NCI-H1930 (cell line): ENCODE results near the gene PRAMEF4.
"Not testable (repeated sequence)": the region's sequence is repeated elsewhere in the genome, so short reads cannot be mapped to it uniquely, and the experiment has no call there.

Experiments
- DNase-seq, 2 experiments: peaks; one replicate each; lab custom pipeline; 2025; lab: John Stamatoyannopoulos, UW

PRAMEF4 gene

DNA sequence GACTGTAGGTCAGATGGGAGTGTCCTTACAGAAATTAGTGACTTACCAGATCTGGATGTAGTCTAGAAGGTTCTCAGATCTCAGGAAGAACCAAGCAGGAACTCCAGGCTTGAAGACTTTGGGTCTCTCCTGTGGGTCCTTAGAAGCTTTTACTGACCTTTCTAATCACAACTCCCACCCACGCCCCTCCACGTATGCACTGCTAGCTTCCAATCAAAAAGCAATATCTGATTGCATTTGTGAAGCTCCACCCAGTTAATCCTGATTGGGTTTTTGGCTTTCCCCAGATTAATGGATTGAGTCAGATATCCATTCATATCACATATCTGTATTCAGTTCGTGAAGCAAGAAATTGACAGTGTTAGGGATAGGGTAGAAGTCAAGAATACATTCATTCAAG lies at the start of gene PRAMEF4:
Gene PRAMEF4, minus strand, starts transcription at position 101 of the 400 bp plus-strand sequence. CDS start 2,807 bp downstream, outside the sequence.
- not testable (repeated sequence) for DNase-seq

DNA sequence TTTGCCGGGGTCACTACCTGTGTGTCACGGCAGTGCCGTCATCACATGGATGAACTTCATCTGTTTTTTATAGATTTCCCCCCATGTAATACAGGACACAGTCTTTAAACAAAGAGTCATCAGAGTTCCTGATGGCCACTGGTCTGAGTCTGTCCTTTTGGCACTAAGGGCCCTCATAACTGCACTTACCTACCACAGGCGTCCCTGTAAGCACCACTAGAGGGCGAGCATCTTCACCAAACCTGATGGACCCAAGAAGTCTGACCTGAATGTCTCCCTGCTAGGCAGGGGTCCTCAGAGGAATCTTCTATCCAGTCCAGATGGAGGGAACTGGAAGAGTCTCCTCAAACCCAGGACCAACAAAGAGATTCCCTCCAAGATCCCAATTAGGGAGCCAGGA lies 38.4 kb upstream of the PRAMEF4 start:
- not testable (repeated sequence) for DNase-seq

DNA sequence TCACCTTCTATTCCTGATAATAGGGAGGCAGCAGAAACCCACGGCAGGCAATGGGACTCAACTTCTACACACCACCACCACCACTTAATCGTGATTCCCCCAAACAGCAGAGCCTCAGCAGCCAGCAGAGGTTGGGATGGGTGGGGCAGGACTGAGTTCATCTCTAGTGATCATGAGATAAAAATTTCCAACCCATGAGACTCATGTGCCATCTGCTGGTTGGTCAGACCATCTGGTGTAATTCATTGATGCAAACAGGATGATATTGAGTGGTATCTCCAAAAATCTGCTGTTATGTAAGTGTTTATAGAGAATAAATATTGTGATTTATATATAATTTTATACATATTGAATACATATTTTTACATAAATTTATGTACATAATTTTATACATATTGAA lies 35.7 kb upstream of the PRAMEF4 start:
- not testable (repeated sequence) for DNase-seq

DNA sequence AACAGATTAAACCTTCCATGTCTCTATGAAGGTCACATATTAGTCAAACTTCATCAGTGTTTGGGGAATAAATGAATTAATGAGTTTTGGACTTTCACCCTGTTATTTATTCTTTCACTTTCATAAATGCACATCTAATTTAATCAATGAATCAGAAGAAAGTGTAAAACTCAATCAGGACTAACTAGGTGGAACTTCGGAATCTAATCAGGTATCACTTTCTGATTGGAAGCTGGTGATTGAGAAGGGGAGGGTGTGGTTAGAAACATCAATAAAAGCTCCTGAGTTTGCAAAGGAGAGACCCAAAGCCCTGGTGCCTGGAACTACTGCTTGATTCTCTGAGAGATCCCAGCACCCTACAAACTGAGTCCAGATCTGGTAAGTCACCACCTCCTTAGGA lies 30.3 kb upstream of the PRAMEF4 start, which contains the start of gene PRAMEF7:
Gene PRAMEF7, plus strand, starts transcription at position 301 of the 400 bp plus-strand sequence. CDS start 1,083 bp downstream, outside the sequence.
- DNase-seq: not testable (repeated sequence)

DNA sequence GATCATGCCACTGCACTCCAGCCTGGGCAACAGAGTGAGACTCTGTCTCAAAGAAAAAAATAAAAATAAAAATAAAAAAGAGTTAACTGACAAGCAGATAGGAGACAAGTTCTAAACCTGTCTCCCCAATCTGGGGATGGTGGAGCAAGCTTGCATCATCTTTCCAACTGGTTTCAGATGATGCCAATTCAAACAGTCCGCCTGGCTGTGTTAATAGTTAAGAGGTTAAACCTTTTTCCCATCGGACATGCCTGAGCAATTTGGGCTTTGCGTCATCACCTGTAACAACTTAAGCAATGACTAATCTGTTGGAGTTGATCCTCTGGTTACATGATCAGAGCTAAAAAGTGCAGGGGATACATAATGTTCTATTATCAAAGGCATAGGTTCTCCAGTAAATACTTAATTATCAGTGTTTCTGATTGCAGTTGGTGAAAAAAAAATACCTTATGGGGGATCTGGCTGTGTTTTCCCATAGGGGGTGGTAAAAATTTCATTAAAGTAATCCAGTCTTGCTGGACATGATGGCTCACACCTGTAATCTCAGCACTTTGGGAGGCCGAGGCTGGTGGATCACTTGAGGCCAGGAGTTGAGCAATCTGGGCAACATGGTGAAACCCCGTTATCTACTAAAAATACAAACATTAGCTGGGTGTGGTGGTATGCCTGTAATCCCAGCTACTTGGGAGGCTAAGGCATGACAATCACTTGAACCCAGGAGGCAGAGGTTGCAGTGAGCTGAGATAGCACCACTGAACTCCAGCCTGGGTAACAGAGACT lies 18.0 kb upstream of the PRAMEF4 start:
- DNase-seq: not testable (repeated sequence)

DNA sequence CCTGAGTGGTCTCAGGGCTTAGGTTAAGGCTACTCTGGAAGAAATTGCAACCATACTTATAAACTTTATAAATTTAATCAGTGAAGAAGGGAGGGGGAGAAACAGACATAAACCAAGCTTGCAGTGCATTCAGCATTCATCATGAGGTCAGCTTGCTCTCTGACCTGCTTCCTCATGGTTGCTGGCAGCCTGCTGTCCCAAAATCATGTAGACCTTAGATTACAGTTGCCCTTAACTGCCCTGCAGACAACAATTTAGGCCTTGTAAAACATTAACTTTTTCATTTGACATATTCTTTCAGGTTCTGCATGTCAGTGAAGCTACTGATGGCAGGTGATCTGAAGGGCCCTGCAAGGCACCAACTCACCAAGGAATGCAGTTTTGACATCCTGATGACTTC lies 13.2 kb upstream of the PRAMEF4 start:
- DNase-seq: not testable (repeated sequence)

DNA sequence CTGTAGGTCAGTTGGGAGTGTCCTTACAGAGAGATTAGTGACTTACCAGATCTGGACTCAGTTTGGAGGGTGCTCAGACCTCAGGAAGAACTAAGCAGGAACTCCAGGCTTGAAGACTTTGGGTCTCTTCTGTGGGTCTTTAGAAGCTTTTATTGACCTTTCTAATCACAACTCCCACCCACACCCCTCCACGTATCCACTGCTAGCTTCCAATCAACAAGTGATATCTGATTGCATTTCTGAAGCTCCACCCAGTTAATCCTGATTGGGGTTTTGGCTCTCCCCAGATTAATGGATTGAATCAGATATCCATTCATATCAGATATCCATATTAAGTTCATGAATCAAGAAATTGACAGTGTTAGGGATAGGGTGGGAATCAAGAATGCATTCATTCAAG lies 12.2 kb upstream of the PRAMEF4 start, which contains the start of gene PRAMEF10:
Gene PRAMEF10, minus strand, starts transcription at position 101 of the 400 bp plus-strand sequence. CDS start 2,423 bp downstream, outside the sequence.
- not testable (repeated sequence) for DNase-seq

DNA sequence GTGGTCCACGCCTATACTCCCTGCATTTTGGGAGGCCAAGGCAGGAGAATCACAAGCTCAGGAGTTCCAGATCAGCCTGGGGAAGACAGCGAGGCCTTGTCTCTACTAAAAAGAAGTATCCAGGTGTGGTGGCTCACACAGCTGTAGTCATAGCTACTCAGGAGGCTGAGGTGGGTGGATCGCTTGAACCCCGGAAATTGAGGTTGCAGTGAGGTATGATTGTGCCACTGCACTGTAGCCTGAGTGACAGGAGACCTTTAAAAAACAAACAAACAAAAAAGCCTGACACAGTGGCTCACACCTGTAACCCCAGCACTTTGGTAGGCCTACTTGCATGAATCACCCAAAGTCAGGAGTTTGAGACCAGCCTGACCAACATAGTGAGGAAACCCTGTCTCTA lies 7.5 kb downstream of the PRAMEF4 start:
- not testable (repeated sequence) for DNase-seq

DNA sequence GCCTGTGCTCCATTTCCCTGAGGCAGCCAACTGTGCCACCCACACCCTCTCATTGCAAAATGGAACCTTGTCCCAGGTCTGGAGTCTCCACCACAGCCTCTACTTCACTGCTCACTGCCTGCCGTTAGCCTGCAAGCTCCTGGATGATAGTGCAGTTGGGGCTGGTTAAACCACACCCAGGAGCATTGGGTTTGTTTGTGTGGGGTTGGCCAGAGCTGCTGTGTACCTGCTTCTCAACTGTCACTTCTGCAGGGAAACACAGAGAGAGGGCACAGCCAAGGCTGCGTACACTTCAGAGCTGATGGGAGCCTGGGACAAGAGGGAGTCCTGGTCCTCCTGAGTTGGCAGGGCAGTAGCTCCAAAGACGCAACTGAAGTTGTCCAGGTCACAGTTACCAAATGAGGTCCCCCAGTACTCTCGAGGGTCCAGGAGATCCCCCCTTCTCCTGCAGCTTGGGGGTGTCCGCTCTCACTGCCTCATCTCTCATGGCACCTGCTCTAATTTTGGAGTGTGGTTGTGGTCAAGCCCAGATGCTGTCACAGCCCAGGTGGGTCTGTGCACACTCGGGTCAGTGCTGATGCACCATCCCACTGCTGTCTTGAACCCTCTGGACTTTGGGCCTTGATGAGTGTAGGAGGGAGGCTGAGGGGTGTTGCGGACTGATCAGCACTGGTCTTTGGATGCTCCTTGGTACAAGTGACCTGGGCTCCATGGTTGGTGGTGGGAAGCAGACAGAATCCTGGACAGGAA lies 22.7 kb downstream of the PRAMEF4 start:
- not testable (repeated sequence) for DNase-seq

DNA sequence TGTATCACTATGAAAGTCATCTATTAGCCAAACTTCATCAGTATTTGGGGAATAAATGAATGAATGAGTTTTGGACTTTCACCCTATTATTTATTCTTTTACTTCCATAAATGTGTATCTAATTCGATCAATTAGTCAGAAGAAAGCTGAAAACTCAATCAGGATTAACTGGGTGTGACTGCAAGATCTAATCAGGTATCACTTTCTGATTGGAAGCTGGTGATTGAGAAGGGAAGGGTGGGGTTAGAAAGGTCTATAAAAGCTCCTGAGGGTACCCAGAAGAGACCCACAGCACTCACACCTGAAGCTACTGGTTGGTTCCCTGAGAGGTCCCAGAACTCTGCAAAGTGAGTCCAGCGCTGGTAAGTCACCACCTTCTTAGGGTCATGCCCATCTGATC lies 29.2 kb downstream of the PRAMEF4 start, which contains the start of gene PRAMEF2:
Gene PRAMEF2, plus strand, starts transcription at position 301 of the 400 bp plus-strand sequence. CDS start 1,924 bp downstream, outside the sequence.
- DNase-seq: not testable (repeated sequence)

DNA sequence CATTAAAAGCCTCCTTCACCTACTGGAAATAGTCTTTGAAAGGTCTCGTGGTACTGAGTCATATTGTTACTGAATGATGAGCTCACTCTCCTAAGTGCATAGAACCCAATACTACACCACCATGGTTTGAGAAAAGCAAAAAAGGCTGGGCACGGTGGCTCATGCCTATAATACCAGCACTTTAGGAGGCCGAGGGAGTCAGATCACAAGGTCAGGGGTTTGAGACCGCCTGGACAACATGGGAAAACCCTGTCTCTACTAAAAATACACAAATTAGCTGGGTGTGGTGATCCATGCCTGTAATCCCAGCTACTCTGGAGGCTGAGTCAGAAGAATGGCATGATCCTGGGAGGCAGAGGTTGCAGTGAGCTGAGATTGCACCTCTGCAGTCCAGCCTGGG lies 34.2 kb downstream of the PRAMEF4 start:
- DNase-seq: no peak

DNA sequence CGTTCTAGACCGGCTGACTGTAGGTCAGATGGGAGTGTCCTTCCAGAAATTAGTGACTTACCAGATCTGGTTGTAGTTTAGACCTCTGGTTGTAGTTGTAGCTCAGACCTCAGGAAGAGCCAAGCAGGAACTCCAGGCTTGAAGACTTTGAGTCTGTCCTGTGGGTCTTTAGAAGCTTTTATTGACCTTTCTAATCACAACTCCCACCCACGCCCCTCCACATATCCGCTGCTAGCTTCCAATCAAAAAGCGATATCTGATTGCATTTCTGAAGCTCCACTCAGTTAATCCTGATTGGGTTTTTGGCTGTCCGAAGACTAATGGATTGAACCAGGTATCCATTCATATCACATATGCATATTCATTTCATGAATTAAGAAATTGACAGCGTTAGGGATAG lies 37.4 kb downstream of the PRAMEF4 start, which contains the start of gene HNRNPCL1:
Gene HNRNPCL1, minus strand, starts transcription at position 101 of the 400 bp plus-strand sequence. CDS start 431 bp downstream, outside the sequence.
- not testable (repeated sequence) for DNase-seq

DNA sequence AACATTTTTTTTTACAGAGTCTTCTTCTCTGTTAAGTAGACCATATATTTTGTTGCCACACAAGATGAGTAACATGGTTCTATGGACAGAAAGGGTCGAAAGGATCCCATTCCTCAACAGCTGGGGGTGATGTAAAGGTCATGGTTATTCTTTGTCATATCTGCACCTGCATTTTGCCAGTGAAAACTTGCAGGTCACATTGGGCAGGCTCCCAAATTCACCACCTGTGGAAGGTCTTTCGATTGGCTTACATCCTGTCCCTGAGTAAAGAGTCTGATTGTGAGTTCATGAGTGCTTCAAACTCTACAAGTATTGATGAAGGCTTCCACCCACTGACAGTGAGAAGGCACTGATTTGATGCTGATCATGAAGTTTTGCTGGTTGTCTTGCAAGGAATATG lies 52.8 kb downstream of the PRAMEF4 start:
- DNase-seq: not testable (repeated sequence)

DNA sequence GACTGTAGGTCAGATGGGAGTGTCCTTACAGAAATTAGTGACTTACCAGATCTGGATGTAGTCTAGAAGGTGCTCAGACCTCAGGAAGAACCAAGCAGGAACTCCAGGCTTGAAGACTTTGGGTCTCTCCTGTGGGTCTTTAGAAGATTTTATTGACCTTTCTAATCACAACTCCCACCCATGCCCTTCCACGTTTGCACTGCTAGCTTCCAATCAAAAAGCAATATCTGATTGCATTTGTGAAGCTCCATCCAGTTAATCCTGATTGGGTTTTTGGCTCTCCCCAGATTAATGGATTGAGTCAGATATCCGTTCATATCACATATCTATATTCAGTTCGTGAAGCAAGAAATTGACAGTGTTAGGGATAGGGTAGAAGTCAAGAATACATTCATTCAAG lies 54.7 kb downstream of the PRAMEF4 start, which contains the start of gene PRAMEF11:
Gene PRAMEF11, minus strand, starts transcription at position 101 of the 400 bp plus-strand sequence. CDS start 2,621 bp downstream, outside the sequence.
- DNase-seq: not testable (repeated sequence)
